OCI-LY3 (cell line): ENCODE measurements around the gene ZNF630.

Source experiments
- H2AFZ ChIP-seq: fragments of 200-600, 300-600 bp; shearing (Covaris generic); 2 replicates; pipeline ENCODE4 v1.6.0; 2014; ENCODE audit warnings: antibody characterized with exemption, low read depth, low read length
- H3K27ac ChIP-seq: fragments of 200-600, 300-600 bp; sonication (generic); 2 replicates; pipeline ENCODE4 v1.5.1; 2014; ENCODE audit warnings: mild to moderate bottlenecking, low read length, moderate library complexity, mixed read lengths
- H3K27me3 ChIP-seq: fragments of 200-600, 300-600 bp; sonication (generic); 2 replicates; pipeline ENCODE4 v1.6.1; 2014; ENCODE audit warnings: low read depth, low read length, mixed read lengths
- H3K36me3 ChIP-seq: fragments of 200-600, 300-600 bp; sonication (generic); replicated peaks from 2 replicates; pipeline ENCODE3; 2014; ENCODE audit warnings: low read depth, low read length, mixed read lengths
- H3K4me1 ChIP-seq: fragments of 300-600, 200-600 bp; sonication (generic); 2 replicates; pipeline ENCODE4 v1.6.1; 2014; ENCODE audit warnings: low read length, mixed read lengths
- H3K4me2 ChIP-seq: fragments of 200-600, 300-600 bp; sonication (generic); 2 replicates; pipeline ENCODE4 v1.6.1; 2014; ENCODE audit warnings: low read length, mixed read lengths
- H3K4me3 ChIP-seq: fragments of 300-600, 200-600 bp; sonication (generic); 2 replicates; pipeline ENCODE4 v1.5.1; 2014; ENCODE audit warnings: antibody characterized with exemption, mild to moderate bottlenecking, low read length, moderate library complexity
- H3K79me2 ChIP-seq: fragments of 300-600, 200-600 bp; shearing (Covaris generic); 2 replicates; pipeline ENCODE4 v1.6.1; 2014; ENCODE audit warnings: mild to moderate bottlenecking, low read length, mixed read lengths
- H3K9ac ChIP-seq: fragments of 300-600, 200-600 bp; shearing (Covaris generic); 2 replicates; pipeline ENCODE4 v1.6.0; 2014; ENCODE audit warnings: mild to moderate bottlenecking, low read length, moderate library complexity
- H3K9me3 ChIP-seq: fragments of 200-600, 300-600 bp; shearing (Covaris generic); 2 replicates; pipeline ENCODE4 v1.6.1; 2014; ENCODE audit warnings: low read length, mixed read lengths; ENCODE audit not compliant: insufficient read depth
- H4K20me1 ChIP-seq: fragments of 200-600, 300-600 bp; sonication (generic); 2 replicates; pipeline ENCODE4 v1.6.1; 2016; ENCODE audit warnings: low read length, mixed read lengths; ENCODE audit not compliant: insufficient read depth
- CTCF ChIP-seq: fragments of 200-600, 300-600 bp; sonication (generic); IDR thresholded peaks from 2 replicates; pipeline ENCODE4 v1.5.1; 2014; ENCODE audit warnings: antibody characterized with exemption, low read length, low read depth
- EZH2phosphoT487 ChIP-seq: fragments of 200-600 bp; shearing (Covaris generic); IDR thresholded peaks from 2 replicates; pipeline ENCODE4 v1.6.1; 2018; ENCODE audit warnings: antibody characterized with exemption, mixed run types, low read depth

ZNF630 gene

DNA sequence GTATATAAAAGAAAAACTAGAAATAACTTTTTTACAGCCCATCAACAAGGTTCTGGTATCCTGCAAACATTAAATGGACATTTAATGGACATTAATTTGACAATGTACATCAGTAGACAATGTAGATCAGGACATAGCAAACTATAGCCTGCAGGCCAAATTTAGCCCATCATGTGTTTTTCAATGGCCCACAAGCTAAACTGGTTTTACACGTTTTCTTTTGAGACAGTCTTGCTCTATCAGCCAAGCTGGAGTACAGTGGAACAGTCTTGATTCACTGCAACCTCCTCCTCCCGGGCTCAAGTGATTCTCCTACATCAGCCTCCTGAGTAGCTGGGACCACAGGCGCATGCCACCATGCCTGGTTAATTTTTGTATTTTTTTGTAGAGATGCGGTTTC, 7.2 kb downstream of the ZNF630 start:
- H3K27ac ChIP-seq = no peak overlapping the region
- H3K9me3 ChIP-seq = no peaks in the 10 kb centered on the region
- H3K36me3 ChIP-seq = peaks cover 41% of the 10 kb centered on the region
- H3K4me2 ChIP-seq = no peak overlapping the region
- H2AFZ ChIP-seq = no peak overlapping the region
- no peak overlapping the region for H3K9ac ChIP-seq
- peaks cover 11% of the 10 kb centered on the region for H3K4me1 ChIP-seq
- no peaks in the 10 kb centered on the region for H4K20me1 ChIP-seq
- H3K4me3 ChIP-seq = no peak overlapping the region
- no peaks in the 10 kb centered on the region for H3K27me3 ChIP-seq
- H3K79me2 ChIP-seq = no peaks in the 10 kb centered on the region
- no peak for TF ChIP-seq CTCF
- TF ChIP-seq EZH2phosphoT487 = no peak

DNA sequence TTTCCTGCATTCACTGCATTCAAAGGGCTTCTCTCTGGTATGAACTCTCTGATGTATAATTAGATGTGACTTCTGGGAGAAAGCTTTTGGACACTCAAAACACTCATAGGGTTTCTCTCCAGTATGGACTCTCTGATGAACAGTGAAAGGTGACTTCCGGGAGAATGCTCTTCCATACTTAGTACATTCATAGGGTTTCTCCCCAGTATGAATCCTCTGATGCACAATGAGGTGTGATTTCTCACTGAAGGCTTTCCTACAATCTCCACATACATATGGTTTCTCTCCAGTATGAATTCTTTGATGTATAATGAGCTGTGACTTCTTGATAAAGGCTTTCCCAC, 12.2 kb downstream of the ZNF630 start:
- Histone ChIP-seq H2AFZ (no peak overlapping the region), H3K9me3 (no peaks in the 10 kb centered on the region), H3K4me1 (no peaks in the 10 kb centered on the region)

GRCh38 chrX:48058621-48059295, 12.7 kb downstream of the ZNF630 start:
- no peak overlapping the region for H3K4me3 ChIP-seq
- no peak overlapping the region for H3K27ac ChIP-seq
- H3K79me2 ChIP-seq = no peaks in the 10 kb centered on the region
- no peaks in the 10 kb centered on the region for H4K20me1 ChIP-seq
- no peak overlapping the region for H3K4me2 ChIP-seq
- H3K9me3 ChIP-seq = no peaks in the 10 kb centered on the region
- H2AFZ ChIP-seq = no peak overlapping the region
- peaks cover 45% of the 10 kb centered on the region for H3K36me3 ChIP-seq
- H3K9ac ChIP-seq = no peak overlapping the region
- no peak for TF ChIP-seq EZH2phosphoT487
- no peak for TF ChIP-seq CTCF
- H3K27me3 ChIP-seq = no peaks in the 10 kb centered on the region
- H3K4me1 ChIP-seq = no peaks in the 10 kb centered on the region

More for the DNA sequence above, 12.2 kb downstream of the ZNF630 start:
- Histone ChIP-seq H3K4me3 (no peak overlapping the region), H3K36me3 (peaks cover 46% of the 10 kb centered on the region), H3K27me3 (no peaks in the 10 kb centered on the region), H4K20me1 (no peaks in the 10 kb centered on the region), H3K4me2 (no peak overlapping the region), H3K27ac (no peak overlapping the region), H3K79me2 (no peaks in the 10 kb centered on the region), H3K9ac (no peak overlapping the region)
- TF ChIP-seq EZH2phosphoT487 (no peak), CTCF (no peak)

DNA sequence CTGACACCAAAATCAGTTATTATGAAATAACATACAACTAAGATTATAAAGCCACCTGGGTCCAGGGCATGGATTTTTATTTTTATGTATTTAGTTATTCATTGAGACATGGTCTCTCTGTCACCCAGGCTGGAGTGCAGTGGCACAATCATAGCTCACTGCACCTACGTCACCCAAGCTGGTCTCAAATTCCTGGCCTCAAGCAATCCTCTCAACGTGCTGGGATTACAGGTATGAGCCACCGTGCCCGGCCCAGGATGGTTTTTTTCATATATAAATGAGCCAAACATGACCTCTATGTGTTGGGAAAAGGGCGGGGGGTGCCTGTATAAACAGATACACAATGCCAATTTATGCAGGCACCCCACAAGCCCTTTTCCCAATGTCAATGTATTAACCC, 24.6 kb downstream of the ZNF630 start:
- no peaks in the 10 kb centered on the region for H3K79me2 ChIP-seq
- no peak overlapping the region for H3K9ac ChIP-seq
- no peaks in the 10 kb centered on the region for H4K20me1 ChIP-seq
- no peak overlapping the region for H3K4me2 ChIP-seq
- no peak overlapping the region for H2AFZ ChIP-seq
- no peaks in the 10 kb centered on the region for H3K9me3 ChIP-seq
- no peak for TF ChIP-seq EZH2phosphoT487
- no peak for TF ChIP-seq CTCF
- H3K27me3 ChIP-seq = no peaks in the 10 kb centered on the region
- no peak overlapping the region for H3K27ac ChIP-seq
- no peaks in the 10 kb centered on the region for H3K36me3 ChIP-seq
- no peaks in the 10 kb centered on the region for H3K4me1 ChIP-seq
- H3K4me3 ChIP-seq = no peak overlapping the region
